Measurements from ENCODE around the gene GPER1. TPM values are rescaled to one million over a fixed set of nuclear protein-coding genes. Genes with fewer than 3 reads are reported as not detected.

The GPER1 gene
- total RNA-seq, 1 experiment from 2014 or later = 1.2 TPM

DNA sequence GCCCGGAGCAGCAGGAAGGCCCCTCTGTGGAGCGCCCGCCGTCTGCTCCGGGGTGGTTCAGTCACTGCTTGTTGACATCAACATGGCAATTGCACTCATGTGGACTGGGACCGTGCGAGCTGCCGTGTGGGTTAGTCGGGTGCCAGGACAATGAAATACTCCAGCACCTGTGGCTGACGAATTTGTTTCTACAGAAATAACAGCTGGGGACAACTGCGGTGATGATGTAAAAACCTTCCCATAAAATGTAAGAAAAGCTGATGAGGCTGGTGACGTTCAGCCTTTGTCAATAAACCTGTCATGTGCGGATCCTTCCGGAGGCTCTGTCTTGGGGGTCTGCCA, 5.6 kb downstream of the GPER1 start (continued):
- TF ChIP-seq, protein P1, sequence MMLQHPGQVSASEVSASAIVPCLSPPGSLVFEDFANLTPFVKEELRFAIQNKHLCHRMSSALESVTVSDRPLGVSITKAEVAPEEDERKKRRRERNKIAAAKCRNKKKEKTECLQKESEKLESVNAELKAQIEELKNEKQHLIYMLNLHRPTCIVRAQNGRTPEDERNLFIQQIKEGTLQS (IDR thresholded peaks at IDR 0.05) = no peak
- TF ChIP-seq, protein P2, sequence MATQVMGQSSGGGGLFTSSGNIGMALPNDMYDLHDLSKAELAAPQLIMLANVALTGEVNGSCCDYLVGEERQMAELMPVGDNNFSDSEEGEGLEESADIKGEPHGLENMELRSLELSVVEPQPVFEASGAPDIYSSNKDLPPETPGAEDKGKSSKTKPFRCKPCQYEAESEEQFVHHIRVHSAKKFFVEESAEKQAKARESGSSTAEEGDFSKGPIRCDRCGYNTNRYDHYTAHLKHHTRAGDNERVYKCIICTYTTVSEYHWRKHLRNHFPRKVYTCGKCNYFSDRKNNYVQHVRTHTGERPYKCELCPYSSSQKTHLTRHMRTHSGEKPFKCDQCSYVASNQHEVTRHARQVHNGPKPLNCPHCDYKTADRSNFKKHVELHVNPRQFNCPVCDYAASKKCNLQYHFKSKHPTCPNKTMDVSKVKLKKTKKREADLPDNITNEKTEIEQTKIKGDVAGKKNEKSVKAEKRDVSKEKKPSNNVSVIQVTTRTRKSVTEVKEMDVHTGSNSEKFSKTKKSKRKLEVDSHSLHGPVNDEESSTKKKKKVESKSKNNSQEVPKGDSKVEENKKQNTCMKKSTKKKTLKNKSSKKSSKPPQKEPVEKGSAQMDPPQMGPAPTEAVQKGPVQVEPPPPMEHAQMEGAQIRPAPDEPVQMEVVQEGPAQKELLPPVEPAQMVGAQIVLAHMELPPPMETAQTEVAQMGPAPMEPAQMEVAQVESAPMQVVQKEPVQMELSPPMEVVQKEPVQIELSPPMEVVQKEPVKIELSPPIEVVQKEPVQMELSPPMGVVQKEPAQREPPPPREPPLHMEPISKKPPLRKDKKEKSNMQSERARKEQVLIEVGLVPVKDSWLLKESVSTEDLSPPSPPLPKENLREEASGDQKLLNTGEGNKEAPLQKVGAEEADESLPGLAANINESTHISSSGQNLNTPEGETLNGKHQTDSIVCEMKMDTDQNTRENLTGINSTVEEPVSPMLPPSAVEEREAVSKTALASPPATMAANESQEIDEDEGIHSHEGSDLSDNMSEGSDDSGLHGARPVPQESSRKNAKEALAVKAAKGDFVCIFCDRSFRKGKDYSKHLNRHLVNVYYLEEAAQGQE (IDR thresholded peaks at IDR 0.05; ENCODE audit: low read depth) = no peak
- no peak for TF ChIP-seq EGR1 (IDR thresholded peaks at IDR 0.05; ENCODE audit: low read depth)
- TF ChIP-seq POLR2AphosphoS5 (IDR thresholded peaks at IDR 0.05; ENCODE audit: low read depth, low read length) = no peak
- TF ChIP-seq SP1 (IDR thresholded peaks at IDR 0.05; ENCODE audit: low read depth) = no peak
- TF ChIP-seq ZFX (IDR thresholded peaks at IDR 0.05) = no peak

DNA sequence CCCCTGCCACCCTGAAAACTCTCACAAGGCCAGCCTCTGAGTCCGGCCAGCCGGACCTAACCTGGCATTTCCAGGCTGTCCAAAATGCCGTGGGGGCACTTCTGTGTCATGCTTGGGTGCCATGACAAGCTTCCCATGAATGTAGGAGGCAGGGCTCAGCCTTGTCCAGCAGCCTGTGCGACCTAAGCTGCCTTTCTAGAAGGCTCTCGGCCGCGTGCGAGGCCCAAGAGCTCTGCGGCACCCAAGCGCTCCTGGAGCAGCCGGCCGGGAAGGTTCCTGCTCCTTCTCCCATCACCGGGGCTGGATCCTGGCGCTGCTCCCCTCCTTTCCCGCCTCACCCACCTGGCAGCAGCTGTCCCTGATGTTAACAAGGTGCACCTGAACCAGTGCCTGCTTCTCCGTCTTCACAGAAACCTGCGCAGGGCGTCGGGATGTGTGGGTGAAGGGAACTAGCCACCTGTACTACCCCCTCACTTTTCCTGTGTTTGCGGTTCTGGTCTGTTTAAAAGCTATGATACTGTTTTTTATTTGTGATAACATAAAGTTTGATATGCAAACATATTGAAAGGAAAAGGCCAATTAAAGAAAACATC, 6.1 kb downstream of the GPER1 start:
- peaks cover 15% of the 10 kb centered on the region; the same call in 1 of the 2 replicates for H3K79me2 ChIP-seq (ENCODE audit: insufficient read depth, low read length)
- H3K36me3 ChIP-seq (ENCODE audit: control insufficient read depth in 1 of 2, insufficient read depth in 2 of 2, low read length in 2 of 2) = 0 out of 4 replicates have a peak, but pooled peaks cover 0 to 2% of the 10 kb centered on the region in 2 experiments
- intact Hi-C loops (cut with micrococcal nuclease) = no loop called here
- no peak overlapping the region for H3K4me2 ChIP-seq (ENCODE audit: low read length)
- no peak overlapping the region for H3K4me3 ChIP-seq (replicated peaks in 1 of 2; ENCODE audit: low read depth in 1 of 2, low read length in 2 of 2)
- no peaks in the 10 kb centered on the region for H3K9me2 ChIP-seq (ENCODE audit: insufficient read depth)
- RAD21 ChIA-PET (ENCODE audit: low non-redundant PET in 1 of 2, low total read pairs in 2 of 2, uncharacterized antibody in 2 of 2, unreplicated experiment in 2 of 2) = no interaction called here
- no peaks in the 10 kb centered on the region for H3K27me3 ChIP-seq (ENCODE audit: insufficient read depth, low read length)
- ATAC-seq (no peak), DNase-seq (ENCODE audit: low read depth, low spot score) (no peak)
- no peaks in the 10 kb centered on the region for H3K9me3 ChIP-seq (ENCODE audit: control insufficient read depth in 1 of 2, insufficient read depth in 1 of 2, low read depth in 1 of 2, low read length in 2 of 2)
- no peak overlapping the region for H2AFZ ChIP-seq (ENCODE audit: low read depth, low read length, poor library complexity, severe bottlenecking)
- POLR2A ChIA-PET = no interaction called here
- peaks cover 0 to 4% of the 10 kb centered on the region in 2 experiments; a peak in 2 of 4 replicates for H3K4me1 ChIP-seq (ENCODE audit: control insufficient read depth in 1 of 2, insufficient read depth in 2 of 2, low read length in 2 of 2)
- H3K9ac ChIP-seq (ENCODE audit: low read length) = no peak overlapping the region
- no peaks in the 10 kb centered on the region for H4K20me1 ChIP-seq (ENCODE audit: insufficient read depth)
- BruUV-seq (replicated peaks) = no TSS peak
- H3K27ac ChIP-seq (ENCODE audit: low read depth, low read length) = no peak overlapping the region
- CTCF ChIA-PET = no interaction called here
- TF ChIP-seq, protein P2 (IDR thresholded peaks at IDR 0.05; ENCODE audit: low read depth) = no peak
- TF ChIP-seq, protein P3, sequence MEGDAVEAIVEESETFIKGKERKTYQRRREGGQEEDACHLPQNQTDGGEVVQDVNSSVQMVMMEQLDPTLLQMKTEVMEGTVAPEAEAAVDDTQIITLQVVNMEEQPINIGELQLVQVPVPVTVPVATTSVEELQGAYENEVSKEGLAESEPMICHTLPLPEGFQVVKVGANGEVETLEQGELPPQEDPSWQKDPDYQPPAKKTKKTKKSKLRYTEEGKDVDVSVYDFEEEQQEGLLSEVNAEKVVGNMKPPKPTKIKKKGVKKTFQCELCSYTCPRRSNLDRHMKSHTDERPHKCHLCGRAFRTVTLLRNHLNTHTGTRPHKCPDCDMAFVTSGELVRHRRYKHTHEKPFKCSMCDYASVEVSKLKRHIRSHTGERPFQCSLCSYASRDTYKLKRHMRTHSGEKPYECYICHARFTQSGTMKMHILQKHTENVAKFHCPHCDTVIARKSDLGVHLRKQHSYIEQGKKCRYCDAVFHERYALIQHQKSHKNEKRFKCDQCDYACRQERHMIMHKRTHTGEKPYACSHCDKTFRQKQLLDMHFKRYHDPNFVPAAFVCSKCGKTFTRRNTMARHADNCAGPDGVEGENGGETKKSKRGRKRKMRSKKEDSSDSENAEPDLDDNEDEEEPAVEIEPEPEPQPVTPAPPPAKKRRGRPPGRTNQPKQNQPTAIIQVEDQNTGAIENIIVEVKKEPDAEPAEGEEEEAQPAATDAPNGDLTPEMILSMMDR (IDR thresholded peaks at IDR 0.05 in 2 of 3, conservative IDR thresholded peaks at IDR 0.05 in 1 of 3; ENCODE audit: borderline replicate concordance in 1 of 3, insufficient read depth in 1 of 3, low read depth in 2 of 3, low read length in 2 of 3) = no peak
- TF ChIP-seq ZFX (IDR thresholded peaks at IDR 0.05) (no peak), EZH2 (IDR thresholded peaks at IDR 0.05) (no peak), MAX (IDR thresholded peaks at IDR 0.05) (no peak), SRF (IDR thresholded peaks at IDR 0.05; ENCODE audit: low read depth) (no peak), POLR2AphosphoS5 (IDR thresholded peaks at IDR 0.05; ENCODE audit: low read depth, low read length) (no peak), EGR1 (IDR thresholded peaks at IDR 0.05; ENCODE audit: low read depth) (no peak), YY1 (IDR thresholded peaks at IDR 0.05; ENCODE audit: extremely low read depth, insufficient replicate concordance, low read depth, low read length) (no peak), CBX3 (IDR thresholded peaks at IDR 0.05; ENCODE audit: low read depth) (no peak), CEBPB (IDR thresholded peaks at IDR 0.05; ENCODE audit: low read depth) (no peak), POLR2A (IDR thresholded peaks at IDR 0.05; ENCODE audit: borderline replicate concordance, extremely low read depth, insufficient read depth, insufficient read length) (no peak)
- TF ChIP-seq, protein P1 (IDR thresholded peaks at IDR 0.05) = no peak
